ENCODE measurements around the gene KCNIP4.

Gene KCNIP4

GRCh38 chr4:20881658-20882057 lies 1066.9 kb downstream of the KCNIP4 start:
- Histone ChIP-seq H3K4me1 (ENCODE audit: control insufficient read depth in 1 of 2, insufficient read depth in 1 of 2, low read depth in 1 of 2, low read length in 1 of 2) (no peaks in the 10 kb centered on the region), H3K9me3 (no peaks in the 10 kb centered on the region), H3K36me3 (no peaks in the 10 kb centered on the region), H3K27ac (no peak overlapping the region), H3K4me3 (ENCODE audit: low read depth in 1 of 2, low read length in 1 of 2) (no peak overlapping the region), H3K27me3 (no peaks in the 10 kb centered on the region)
- no peak for TF ChIP-seq CTCF (IDR thresholded peaks at IDR 0.05)

- H3K4me3 ChIP-seq (ENCODE audit: low read depth in 1 of 2, low read length in 1 of 2): no peak overlapping the region
- no peaks in the 10 kb centered on the region for H3K4me1 ChIP-seq (ENCODE audit: control insufficient read depth in 1 of 2, insufficient read depth in 1 of 2, low read depth in 1 of 2, low read length in 1 of 2)
- TF ChIP-seq CTCF (IDR thresholded peaks at IDR 0.05): no peak
Measured at GRCh38 chr4:20878806-20879205, 1069.8 kb downstream of the KCNIP4 start.

GRCh38 chr4:20870436-20870835 lies 1078.1 kb downstream of the KCNIP4 start:
- no peaks in the 10 kb centered on the region for H3K9me3 ChIP-seq
- no peak for TF ChIP-seq CTCF (IDR thresholded peaks at IDR 0.05)
- H3K4me3 ChIP-seq (ENCODE audit: low read depth in 1 of 2, low read length in 1 of 2): no peak overlapping the region
- no peaks in the 10 kb centered on the region for H3K36me3 ChIP-seq
- H3K27me3 ChIP-seq: no peaks in the 10 kb centered on the region
- H3K4me1 ChIP-seq (ENCODE audit: control insufficient read depth in 1 of 2, insufficient read depth in 1 of 2, low read depth in 1 of 2, low read length in 1 of 2): no peaks in the 10 kb centered on the region
- H3K27ac ChIP-seq: no peak overlapping the region

More at GRCh38 chr4:20878806-20879205, 1069.8 kb downstream of the KCNIP4 start:
- Histone ChIP-seq H3K36me3 (no peaks in the 10 kb centered on the region), H3K27ac (no peak overlapping the region), H3K9me3 (no peaks in the 10 kb centered on the region), H3K27me3 (no peaks in the 10 kb centered on the region)

GRCh38 chr4:20868108-20868507 lies 1080.5 kb downstream of the KCNIP4 start:
- Histone ChIP-seq H3K27ac (no peak overlapping the region), H3K36me3 (no peaks in the 10 kb centered on the region), H3K27me3 (no peaks in the 10 kb centered on the region), H3K4me3 (ENCODE audit: low read depth in 1 of 2, low read length in 1 of 2) (no peak overlapping the region), H3K4me1 (ENCODE audit: control insufficient read depth in 1 of 2, insufficient read depth in 1 of 2, low read depth in 1 of 2, low read length in 1 of 2) (no peaks in the 10 kb centered on the region), H3K9me3 (no peaks in the 10 kb centered on the region)
- no peak for TF ChIP-seq CTCF (IDR thresholded peaks at IDR 0.05)

- Histone ChIP-seq H3K4me3 (ENCODE audit: low read depth in 1 of 2, low read length in 1 of 2) (no peak overlapping the region), H3K27ac (no peak overlapping the region), H3K27me3 (no peaks in the 10 kb centered on the region), H3K9me3 (no peaks in the 10 kb centered on the region), H3K36me3 (no peaks in the 10 kb centered on the region), H3K4me1 (ENCODE audit: control insufficient read depth in 1 of 2, insufficient read depth in 1 of 2, low read depth in 1 of 2, low read length in 1 of 2) (no peaks in the 10 kb centered on the region)
- no peak for TF ChIP-seq CTCF (IDR thresholded peaks at IDR 0.05)
Measured at GRCh38 chr4:20860878-20861277, 1087.7 kb downstream of the KCNIP4 start.

Measured in neutrophil (primary cell).